Measurements from ENCODE around the gene FERD3L. TPM values are rescaled to one million over a fixed set of nuclear protein-coding genes. Genes with fewer than 3 reads are reported as not detected.
A peak's percentile ranks its signal among the peaks of the same experiment; 100 is the strongest.

Gene FERD3L
- total RNA-seq, 1 donor from 2014 or later: not detected

GRCh38 chr7:19111474-19112273 lies 33.5 kb downstream of the FERD3L start:
- no peak overlapping the region for H3K4me3 Mint-ChIP-seq
- H3K27me3 Mint-ChIP-seq: peaks cover 80% of the 10 kb centered on the region
- peaks cover 3% of the 10 kb centered on the region for H3K4me1 Mint-ChIP-seq
- H3K9me3 Mint-ChIP-seq: peaks cover 12% of the 10 kb centered on the region
- H3K36me3 Mint-ChIP-seq (ENCODE audit: low read depth): peaks cover 8% of the 10 kb centered on the region
- no peak overlapping the region for H3K27ac Mint-ChIP-seq
- DNase-seq: no peak
- intact Hi-C loops (cut with micrococcal nuclease): no loop called here

DNA sequence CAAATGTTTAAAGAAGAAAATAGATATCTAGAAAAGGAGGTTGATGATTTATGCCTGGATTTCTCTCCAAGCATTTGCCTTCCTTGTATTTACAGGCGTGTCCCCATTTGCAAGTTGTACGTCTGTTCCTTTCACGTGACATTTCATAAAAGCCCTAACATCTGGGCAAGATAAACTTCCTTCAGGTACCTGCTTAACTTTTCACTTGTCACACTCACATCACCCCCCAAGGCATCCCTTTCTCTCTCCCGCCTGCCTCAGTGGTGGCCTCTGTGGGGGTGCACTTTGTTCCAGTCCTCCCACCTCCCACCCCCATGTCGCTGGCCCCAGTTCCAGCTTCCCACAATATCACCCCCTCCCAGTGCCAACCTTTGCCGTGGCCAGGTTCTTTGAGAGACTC lies 34.4 kb downstream of the FERD3L start:
- Mint-ChIP-seq H3K27me3 (peaks cover 83% of the 10 kb centered on the region), H3K4me3 (no peak overlapping the region), H3K4me1 (no peaks in the 10 kb centered on the region), H3K36me3 (ENCODE audit: low read depth) (peaks cover 4% of the 10 kb centered on the region), H3K27ac (no peak overlapping the region), H3K9me3 (peaks cover 12% of the 10 kb centered on the region)
- no peak for DNase-seq
- intact Hi-C loops (cut with micrococcal nuclease): no loop called here

DNA sequence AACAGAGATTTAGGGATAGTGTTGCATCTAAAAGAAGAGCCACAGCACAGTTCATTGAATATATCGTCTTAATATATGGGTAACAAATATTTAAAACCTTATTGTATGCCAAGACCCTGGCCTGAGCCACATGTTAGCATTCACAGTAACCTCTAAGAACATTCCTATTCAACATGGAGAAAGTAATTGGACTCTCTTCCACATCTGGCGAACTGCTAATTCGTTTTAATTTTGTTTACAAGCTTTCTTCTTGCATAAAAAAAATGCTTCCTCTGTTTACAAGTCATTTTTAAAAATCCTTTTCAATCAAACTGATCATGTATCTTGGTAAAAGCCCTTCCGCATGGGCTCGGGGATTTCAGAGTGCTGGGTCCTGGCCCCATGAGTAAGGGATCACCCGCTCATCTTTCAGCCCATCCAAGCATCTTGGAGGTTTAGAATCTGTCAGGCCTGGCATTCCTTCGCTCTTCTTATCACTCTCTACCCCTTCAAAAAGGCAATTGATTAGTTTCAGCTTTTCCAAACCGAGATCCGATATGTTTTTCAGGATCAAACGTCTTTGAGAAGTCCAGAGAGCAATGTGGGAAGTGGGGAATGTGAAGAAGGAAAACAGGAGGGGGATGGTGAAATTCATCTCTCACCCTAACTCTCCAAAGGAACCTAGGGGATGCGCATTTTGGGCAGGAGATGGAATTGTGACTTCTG lies 35.0 kb downstream of the FERD3L start:
- no peak overlapping the region for H3K27ac Mint-ChIP-seq
- peaks cover 85% of the 10 kb centered on the region for H3K27me3 Mint-ChIP-seq
- DNase-seq: no peak
- peaks cover 4% of the 10 kb centered on the region for H3K36me3 Mint-ChIP-seq (ENCODE audit: low read depth)
- no peak overlapping the region for H3K4me3 Mint-ChIP-seq
- no peaks in the 10 kb centered on the region for H3K4me1 Mint-ChIP-seq
- intact Hi-C loops (cut with micrococcal nuclease): no loop called here
- peaks cover 12% of the 10 kb centered on the region for H3K9me3 Mint-ChIP-seq

DNA sequence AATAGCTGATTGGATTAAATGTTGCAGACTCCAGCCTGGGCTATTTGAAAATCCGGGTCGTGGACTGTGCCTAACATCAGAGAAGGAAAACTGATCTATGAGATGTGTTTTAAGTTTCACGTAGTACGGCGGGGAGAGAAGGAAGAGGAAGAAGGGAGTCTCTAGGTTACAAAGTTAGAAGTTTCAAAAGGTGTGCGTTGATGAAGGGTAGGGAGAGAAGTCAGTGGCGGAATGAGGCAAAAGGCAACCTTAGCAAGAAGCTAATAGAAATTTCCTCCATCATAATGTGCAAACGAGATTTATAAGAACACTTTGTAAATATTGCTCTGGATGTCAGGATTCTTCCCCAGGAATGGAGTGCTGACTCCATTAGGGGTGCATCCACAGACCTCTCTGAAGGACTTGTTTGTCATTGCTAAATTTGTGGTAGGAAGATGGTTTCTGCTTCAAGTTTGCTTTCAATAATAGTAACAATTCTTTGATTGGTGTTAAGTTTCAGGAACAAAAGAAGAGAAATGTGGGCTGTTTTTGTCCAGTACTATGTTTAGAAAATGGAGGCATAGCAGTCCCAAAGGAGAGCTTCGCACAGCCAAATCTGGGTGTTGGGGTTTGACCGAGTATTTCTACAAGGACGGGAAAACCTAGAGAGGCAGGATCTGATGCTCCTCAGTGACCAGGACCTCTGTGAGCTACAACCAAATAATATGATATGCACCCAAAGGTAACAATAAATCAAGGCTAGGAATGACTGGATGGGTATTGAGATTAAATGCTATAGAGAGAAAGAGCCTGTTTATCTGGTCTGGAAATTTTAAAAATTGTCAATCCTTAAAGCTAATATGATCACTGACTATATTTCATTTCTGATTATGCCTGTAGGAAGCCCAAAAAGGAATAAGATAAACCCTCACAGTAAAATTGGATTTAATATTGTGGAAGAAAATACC lies 35.9 kb downstream of the FERD3L start:
- Mint-ChIP-seq H3K27ac (no peak overlapping the region), H3K36me3 (ENCODE audit: low read depth) (peaks cover 4% of the 10 kb centered on the region), H3K4me1 (no peaks in the 10 kb centered on the region), H3K27me3 (peaks cover 81% of the 10 kb centered on the region), H3K4me3 (no peak overlapping the region), H3K9me3 (peaks cover 12% of the 10 kb centered on the region)
- no peak for DNase-seq
- intact Hi-C loops (cut with micrococcal nuclease): loop anchor here (5.0 kb wide), 2 partner anchors 38 to 1678 kb away; partner anchors contain the start of genes FERD3L and SP8

DNA sequence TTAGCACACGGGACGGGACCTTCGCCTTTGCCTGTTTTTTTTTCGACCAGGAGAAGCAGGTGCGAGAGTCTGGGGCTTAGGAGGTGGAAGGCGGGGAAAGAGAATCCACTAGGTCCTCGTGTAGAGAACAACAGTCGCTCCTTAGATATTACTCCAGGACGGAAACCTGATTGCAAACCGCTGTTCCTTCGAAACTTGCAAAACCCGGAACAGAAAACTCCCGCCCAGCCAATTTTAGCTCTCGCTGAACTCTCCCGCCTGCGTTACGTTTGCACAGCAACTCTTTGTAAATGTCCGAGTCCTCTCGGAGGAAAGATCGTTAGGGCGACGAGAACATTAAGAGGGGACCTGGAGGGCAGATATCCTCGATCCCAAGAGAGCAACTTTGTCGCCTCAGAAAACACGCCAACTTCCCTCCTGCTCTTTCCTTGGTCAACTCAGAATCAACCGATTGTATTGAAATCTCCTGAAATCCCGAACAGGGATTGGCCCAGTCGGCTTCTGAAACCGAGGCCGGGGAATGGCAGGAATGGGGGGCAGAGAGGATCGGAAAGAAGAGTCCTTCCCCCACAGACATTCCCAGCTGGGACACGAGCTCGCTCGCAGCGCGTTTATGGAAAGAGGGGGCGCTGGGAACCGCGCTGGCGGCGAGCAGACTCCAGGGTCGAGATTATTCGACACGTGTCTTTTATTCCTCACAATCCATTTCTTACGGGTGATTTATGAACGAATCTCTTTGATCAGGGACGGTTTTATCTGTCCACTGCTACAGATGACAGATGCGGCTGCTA lies 37.7 kb downstream of the FERD3L start:
- H3K4me1 Mint-ChIP-seq: no peaks in the 10 kb centered on the region
- peaks cover 4% of the 10 kb centered on the region for H3K36me3 Mint-ChIP-seq (ENCODE audit: low read depth)
- DNase-seq: peak; percentile 60
- no peak overlapping the region for H3K4me3 Mint-ChIP-seq
- H3K27ac Mint-ChIP-seq: no peak overlapping the region
- peaks cover 71% of the 10 kb centered on the region for H3K27me3 Mint-ChIP-seq
- intact Hi-C loops (cut with micrococcal nuclease): loop anchor here (5.0 kb wide), 2 partner anchors 40 to 1680 kb away; partner anchors contain the start of genes FERD3L and SP8
- peaks cover 12% of the 10 kb centered on the region for H3K9me3 Mint-ChIP-seq

DNA sequence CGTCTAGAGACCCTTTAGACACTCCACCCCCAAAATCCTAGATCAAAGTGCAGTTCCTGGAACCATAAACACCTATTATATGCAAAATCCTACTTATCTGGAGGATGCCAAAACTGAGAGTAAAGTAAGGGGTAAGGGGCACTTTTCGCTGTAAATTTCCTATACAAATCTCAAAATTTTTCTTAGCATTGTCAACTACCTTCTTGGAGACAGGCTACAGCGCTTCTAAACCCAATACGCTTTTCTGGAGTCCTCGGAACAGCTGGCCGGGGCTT lies 38.2 kb downstream of the FERD3L start:
- intact Hi-C loops (cut with micrococcal nuclease): loop anchor here (5.0 kb wide), 2 partner anchors 40 to 1680 kb away; partner anchors contain the start of genes FERD3L and SP8
- peaks cover 71% of the 10 kb centered on the region for H3K27me3 Mint-ChIP-seq
- no peak for DNase-seq
- no peak overlapping the region for H3K4me3 Mint-ChIP-seq
- peaks cover 4% of the 10 kb centered on the region for H3K36me3 Mint-ChIP-seq (ENCODE audit: low read depth)
- no peak overlapping the region for H3K27ac Mint-ChIP-seq
- H3K9me3 Mint-ChIP-seq: peaks cover 12% of the 10 kb centered on the region
- H3K4me1 Mint-ChIP-seq: no peaks in the 10 kb centered on the region

DNA sequence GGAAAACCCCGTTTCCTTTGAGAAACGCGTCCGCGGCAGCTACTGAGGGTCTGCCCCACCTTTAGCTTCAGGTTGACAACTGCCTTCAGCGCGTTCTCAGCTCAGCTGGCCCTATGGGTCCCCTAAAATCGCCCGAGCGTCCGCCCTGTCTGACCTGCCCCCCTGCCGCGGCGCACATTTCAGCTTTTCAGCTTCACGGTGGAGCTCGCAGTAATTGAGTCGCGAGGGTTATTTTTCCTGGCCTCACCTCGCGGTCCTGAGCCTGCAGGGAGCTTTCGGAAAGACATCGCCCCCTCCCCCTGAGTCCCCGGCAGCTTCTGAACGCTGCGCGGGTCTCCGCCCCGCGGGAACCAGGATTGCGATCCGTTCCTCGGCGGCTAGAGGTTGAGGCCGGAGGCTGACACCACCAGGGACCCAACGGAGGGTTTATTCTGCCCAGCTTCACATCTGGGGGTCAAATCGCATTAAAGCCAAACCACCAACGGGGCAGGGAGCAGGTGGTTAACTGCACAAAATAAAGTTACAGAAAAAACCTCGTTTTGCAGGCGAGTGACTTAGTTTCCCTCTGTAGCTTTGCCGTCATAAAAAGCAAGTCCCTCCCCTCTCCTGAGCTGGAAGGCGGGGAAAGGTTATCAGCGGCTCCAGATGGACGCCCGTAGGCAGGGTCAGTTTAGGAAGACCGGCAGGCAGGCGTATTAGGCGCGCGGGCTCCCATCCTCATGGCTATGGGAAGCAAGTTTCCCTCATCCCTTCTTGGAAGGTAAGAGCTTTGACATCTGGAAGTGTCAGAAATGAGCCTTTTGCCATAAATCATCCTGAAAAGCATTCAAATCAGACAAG lies 38.8 kb downstream of the FERD3L start:
- Mint-ChIP-seq H3K4me3 (no peak overlapping the region), H3K27ac (no peak overlapping the region), H3K9me3 (peaks cover 12% of the 10 kb centered on the region), H3K27me3 (peaks cover 67% of the 10 kb centered on the region), H3K4me1 (no peaks in the 10 kb centered on the region), H3K36me3 (ENCODE audit: low read depth) (peaks cover 4% of the 10 kb centered on the region)
- intact Hi-C loops (cut with micrococcal nuclease): loop anchor here (5.0 kb wide), 2 partner anchors 41 to 1681 kb away; partner anchors contain the start of genes FERD3L and SP8
- no peak for DNase-seq

DNA sequence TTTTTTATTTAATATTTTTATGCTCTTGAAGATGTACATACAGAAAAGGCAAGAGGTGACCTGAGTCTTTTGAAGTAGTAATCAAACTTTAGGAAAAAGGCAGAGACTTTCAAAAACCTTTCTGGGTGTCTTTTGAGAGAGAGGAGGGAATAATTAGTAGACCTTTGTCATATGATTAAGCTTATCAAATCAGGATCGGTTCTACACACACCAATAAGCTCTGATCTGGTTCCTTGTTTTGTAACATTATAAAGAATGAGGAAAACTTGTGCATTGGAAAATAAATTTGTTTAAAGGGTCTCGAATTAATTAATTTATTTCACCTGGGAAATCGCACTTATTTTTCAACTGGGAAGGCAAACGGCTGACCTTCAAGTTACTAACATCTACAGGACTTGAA lies 39.7 kb downstream of the FERD3L start:
- no peaks in the 10 kb centered on the region for H3K4me1 Mint-ChIP-seq
- no peak for DNase-seq
- H3K27me3 Mint-ChIP-seq: peaks cover 58% of the 10 kb centered on the region
- no peak overlapping the region for H3K4me3 Mint-ChIP-seq
- no peak overlapping the region for H3K27ac Mint-ChIP-seq
- peaks cover 3% of the 10 kb centered on the region for H3K36me3 Mint-ChIP-seq (ENCODE audit: low read depth)
- intact Hi-C loops (cut with micrococcal nuclease): loop anchor here (5.0 kb wide), 2 partner anchors 42 to 1682 kb away; partner anchors contain the start of genes FERD3L and SP8
- peaks cover 8% of the 10 kb centered on the region for H3K9me3 Mint-ChIP-seq

- Mint-ChIP-seq H3K4me3 (no peak overlapping the region), H3K4me1 (no peaks in the 10 kb centered on the region), H3K27ac (no peak overlapping the region), H3K9me3 (peaks cover 8% of the 10 kb centered on the region), H3K27me3 (peaks cover 53% of the 10 kb centered on the region), H3K36me3 (ENCODE audit: low read depth) (peaks cover 3% of the 10 kb centered on the region)
- no peak for DNase-seq
- intact Hi-C loops (cut with micrococcal nuclease): loop anchor here (5.0 kb wide), 2 partner anchors 42 to 1682 kb away; partner anchors contain the start of genes FERD3L and SP8
These were observed 40.4 kb downstream of the FERD3L start for GRCh38 chr7:19104811-19105210.

- H3K36me3 Mint-ChIP-seq (ENCODE audit: low read depth): no peaks in the 10 kb centered on the region
- intact Hi-C loops (cut with micrococcal nuclease): no loop called here
These were observed 42.3 kb downstream of the FERD3L start for GRCh38 chr7:19102884-19103283.

GRCh38 chr7:19101909-19102308 lies 43.3 kb downstream of the FERD3L start:
- DNase-seq: no peak
- Mint-ChIP-seq H3K4me1 (no peaks in the 10 kb centered on the region), H3K4me3 (no peak overlapping the region), H3K36me3 (ENCODE audit: low read depth) (no peaks in the 10 kb centered on the region), H3K27me3 (peaks cover 29% of the 10 kb centered on the region), H3K9me3 (no peaks in the 10 kb centered on the region), H3K27ac (no peak overlapping the region)
- intact Hi-C loops (cut with micrococcal nuclease): no loop called here

More at GRCh38 chr7:19102884-19103283, 42.3 kb downstream of the FERD3L start:
- Mint-ChIP-seq H3K27ac (no peak overlapping the region), H3K4me3 (no peak overlapping the region), H3K27me3 (peaks cover 39% of the 10 kb centered on the region), H3K4me1 (no peaks in the 10 kb centered on the region), H3K9me3 (peaks cover 4% of the 10 kb centered on the region)
- DNase-seq: no peak

DNA sequence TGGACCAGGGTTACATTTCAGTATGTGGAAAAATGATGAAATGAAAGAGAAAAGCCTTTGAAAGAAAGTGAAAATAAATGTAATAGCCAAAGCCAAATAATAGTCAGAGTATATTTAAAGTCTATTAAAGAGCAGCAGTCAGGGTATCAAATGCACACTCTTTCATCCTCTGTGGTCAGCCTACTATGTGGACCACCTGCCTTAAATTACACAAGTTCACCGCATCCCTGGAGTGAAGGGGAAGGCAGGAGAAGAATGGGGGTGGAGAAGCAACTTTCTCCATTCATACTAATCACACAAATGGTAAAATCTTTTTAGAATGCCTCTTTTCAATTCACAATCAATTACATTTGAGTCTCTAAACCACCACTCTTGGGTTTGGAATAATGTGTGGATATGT lies 43.7 kb downstream of the FERD3L start:
- intact Hi-C loops (cut with micrococcal nuclease): no loop called here

More for the DNA sequence above, 43.7 kb downstream of the FERD3L start:
- H3K9me3 Mint-ChIP-seq: no peaks in the 10 kb centered on the region
- DNase-seq: no peak
- no peak overlapping the region for H3K4me3 Mint-ChIP-seq
- peaks cover 24% of the 10 kb centered on the region for H3K27me3 Mint-ChIP-seq
- H3K4me1 Mint-ChIP-seq: no peaks in the 10 kb centered on the region
- H3K27ac Mint-ChIP-seq: no peak overlapping the region
- H3K36me3 Mint-ChIP-seq (ENCODE audit: low read depth): no peaks in the 10 kb centered on the region

All from activated CD4-positive, alpha-beta T cell treated with anti-CD3 and anti-CD28 coated beads, Interleukin-2, amount 10 ng/mL, durations not matched to agents 24 days and 14 days (primary cell).